HG02610 (cell line): Measurements from ENCODE around the gene SYCN.
"Not testable (repeated sequence)": the region's sequence is repeated elsewhere in the genome, so short reads cannot be mapped to it uniquely, and the experiment has no call there.

Experiments used
- ATAC-seq: cut with Tn5 transposase; IDR thresholded peaks from one replicate; pipeline ENCODE4 v1.9.1; 2021; ENCODE audit warnings: mild to moderate bottlenecking, moderate library complexity; ENCODE audit not compliant: unreplicated experiment

The SYCN gene

DNA sequence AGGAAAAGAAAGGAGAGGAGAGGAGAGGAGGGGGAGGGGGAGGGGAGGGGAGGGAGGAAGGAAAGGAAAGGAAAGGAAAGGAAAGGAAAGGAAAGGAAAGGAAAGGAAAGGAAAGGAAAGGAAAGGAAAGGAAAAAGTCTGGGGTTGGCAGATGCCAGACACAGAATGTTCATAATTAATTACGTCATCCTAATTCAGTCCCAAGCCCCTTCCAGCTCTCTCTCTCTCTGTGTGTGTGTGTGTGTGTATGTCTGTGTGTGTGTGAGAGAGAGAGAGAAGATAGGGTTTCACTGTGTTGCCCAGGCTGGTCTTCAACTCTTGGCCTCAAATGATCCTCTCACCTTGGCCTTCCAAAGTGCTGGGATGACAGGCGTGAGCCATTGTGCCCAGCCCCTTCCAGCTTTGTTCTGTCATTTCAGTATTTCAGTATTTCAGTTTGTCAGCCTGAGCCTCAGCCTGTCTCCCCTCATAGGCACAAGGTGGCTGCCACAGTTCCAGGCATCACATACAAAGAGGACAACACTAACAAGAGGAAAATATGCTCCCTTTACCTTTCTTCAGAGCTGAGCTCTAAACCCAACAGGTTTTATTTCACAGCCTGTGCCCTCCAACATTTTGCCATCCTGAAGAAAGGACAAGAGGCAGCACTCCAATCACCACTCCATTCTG is 26.2 kb upstream of the SYCN start:
- no peak for ATAC-seq

DNA sequence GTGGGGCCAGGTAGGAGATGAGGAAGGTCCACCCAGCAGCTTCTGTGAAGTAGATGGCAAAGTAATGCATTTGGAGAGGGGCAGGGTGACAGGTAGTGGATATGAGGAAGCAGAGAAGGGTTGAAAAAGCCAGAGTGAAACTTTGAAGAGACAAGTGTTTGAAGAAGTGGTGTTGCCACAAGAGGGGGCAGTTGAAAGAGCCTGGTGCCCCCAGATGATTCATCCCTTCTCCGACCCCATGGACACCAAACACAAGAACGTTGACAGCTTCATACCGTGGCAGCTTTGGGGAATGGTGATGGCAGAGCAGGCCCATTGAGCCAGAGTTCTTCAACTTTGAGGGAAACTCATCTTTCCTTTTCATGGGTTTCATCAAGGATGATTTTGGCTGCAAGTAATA is 20.8 kb upstream of the SYCN start:
- ATAC-seq = no peak

DNA sequence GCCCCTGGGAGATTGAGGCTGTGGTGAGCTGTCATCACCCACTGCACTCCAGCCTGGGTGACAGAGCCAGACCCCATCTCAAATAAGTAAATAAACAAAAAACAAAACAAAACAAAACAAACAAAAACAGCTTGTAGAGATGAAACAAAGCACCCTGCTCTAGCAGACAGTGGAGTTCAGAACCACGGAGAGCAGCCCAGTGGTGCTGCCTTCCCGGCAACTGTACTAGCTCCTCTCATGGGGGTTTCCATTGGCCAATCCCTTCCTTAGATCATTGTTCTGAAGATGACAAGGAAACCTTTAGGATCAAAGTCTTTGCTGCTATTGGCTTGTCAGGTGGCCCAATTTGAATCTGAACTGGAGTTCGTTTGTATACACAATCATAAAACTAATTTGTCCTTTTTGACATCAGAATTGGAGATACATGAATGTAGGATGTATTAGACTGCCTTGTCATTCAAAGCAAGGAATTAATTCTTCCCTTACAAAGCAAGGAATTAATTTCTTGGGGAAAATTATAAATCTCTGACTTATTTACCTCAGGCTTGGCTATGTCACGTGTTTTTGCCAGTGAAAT is 19.7 kb upstream of the SYCN start:
- no peak for ATAC-seq

DNA sequence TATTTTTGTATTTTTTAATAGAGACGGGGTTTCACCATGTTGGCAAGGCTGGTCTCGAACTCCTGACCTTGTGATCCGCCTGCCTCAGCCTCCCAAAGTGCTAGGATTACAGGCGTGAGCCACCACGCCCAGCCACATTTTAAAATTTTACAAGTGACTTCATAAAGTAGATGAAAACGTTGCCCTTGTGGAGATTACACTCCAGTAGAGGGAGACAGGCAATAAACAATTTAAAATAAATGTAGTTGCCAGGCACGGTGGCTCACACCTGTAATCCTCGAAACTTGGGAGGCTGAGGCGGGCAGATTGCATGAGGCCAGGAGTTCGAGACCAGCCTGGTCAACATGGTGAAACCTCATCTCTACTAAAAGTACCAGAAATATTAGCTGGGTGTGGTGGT is 15.0 kb upstream of the SYCN start:
- not testable (repeated sequence) for ATAC-seq

DNA sequence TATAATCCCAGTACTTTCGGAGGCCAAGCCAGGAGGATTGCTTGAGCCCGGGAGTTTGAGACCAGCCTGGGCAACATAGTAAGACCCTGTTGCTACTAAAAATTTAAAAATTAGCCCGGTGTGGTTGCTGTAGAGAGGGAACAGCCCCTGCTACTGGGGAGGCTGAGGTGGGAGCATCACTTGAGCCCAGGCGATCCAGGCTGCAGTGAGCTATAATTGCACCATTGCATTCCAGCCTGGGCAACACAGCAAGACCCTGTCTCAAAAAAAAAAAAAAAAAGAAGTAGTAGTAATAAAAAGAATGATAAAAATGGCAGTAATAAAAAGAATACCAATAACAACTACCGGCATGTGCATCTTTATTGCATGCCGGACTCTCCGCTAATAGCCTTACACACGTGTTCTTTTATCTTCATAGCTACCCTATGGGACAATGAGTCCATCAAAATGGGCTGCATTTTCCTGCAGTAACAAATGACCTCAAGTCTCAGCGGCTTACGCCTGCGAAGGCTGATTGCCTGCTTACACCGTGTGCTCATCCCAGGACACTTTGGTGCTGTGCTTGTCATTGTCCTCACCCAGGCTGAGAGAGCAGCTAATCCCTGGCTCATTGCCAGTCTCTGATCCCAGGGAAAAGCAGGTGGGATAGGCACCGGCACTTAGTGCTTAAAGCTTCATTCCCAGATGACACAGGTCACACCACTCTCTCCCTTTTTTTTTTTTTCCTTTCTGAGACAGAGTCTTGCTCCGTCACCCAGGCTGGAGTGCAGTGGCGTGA is 14.4 kb upstream of the SYCN start:
- ATAC-seq = no peak

DNA sequence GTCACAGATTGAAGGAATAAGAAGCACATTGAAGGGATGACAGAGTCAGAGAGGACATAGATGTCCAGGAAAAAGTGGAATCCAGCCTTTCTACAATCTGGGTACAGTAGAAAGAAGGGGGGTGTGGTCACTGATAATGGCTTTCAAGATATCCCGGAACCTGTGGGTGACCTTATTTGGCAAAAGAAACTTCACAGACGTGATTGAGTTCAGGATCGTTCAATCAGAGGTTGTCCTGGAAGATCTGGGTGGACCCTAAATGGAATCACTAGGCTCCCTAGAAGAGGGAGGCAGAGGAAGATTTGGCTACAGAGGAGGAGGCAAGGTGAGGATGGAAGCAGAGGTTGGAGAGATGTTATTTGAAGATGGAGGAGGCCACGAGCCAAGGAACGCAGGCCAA is 13.0 kb upstream of the SYCN start:
- ATAC-seq = no peak

DNA sequence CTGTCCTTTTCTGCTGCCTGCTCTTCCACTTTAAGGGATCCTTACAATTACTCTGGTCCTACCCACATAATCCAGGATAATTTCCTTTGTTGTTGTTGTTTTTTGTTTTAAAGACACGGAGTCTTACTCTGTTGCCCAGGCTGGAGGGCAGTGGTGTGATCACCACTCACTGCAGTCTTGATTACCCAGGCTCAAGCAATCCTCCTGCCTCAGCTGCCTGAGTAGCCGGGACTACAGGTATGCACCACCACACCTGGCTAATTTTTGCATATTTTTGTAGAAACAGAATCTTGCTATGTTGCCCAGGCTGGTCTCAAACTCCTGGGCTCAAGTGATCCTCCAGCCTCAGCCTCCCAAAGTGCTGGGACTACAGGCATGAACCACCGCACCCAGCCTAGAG is 11.3 kb upstream of the SYCN start:
- not testable (repeated sequence) for ATAC-seq

DNA sequence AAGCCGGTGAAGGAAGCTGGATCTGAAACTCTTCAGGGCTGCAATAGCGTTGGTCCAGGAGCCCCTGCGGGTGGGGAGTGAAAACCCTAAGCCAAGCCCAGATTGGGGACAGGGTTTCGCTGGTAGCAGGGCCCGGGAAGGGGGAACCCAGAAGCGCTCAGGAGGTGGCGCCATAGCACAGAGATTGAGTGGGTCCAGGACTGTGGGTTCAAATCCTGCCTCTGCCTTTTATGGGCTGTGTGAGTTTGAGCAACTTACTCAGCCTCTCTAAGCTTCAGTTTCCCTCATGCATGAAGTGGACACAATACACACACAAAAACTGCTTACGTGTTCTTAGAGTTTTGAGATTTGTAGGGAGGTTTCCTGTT is 8.3 kb upstream of the SYCN start:
- no peak for ATAC-seq

DNA sequence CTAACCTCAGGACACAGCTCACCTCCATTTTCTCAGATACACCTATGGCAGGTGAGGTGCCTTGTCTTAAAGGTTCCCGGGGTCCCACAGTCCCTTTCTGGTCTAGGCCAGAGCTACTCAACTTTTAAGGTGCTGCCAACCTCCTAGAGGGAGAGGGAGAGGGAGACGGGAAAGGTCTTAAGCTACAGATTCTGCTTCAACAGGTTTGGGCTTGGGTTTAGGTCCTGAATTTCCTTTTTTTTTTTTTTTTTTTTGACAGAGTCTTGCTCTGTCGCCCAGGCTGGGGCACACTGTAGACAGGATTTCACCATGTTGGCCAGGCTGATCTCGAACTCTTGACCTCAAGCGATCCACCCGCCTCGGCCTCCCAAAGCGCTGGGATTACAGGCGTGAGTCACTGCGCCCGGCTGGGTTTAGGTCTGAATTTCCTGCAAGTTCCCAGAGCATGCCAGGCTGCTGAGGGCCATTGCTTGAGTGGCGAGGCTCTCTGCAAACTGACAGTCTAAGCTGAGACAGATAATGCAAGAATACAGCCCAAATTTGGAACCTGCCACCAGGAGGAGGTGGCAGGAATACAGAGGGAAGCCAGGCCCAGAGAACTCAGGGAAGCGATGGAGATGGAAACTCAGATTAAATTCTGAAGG is 7.8 kb upstream of the SYCN start:
- ATAC-seq = no peak

DNA sequence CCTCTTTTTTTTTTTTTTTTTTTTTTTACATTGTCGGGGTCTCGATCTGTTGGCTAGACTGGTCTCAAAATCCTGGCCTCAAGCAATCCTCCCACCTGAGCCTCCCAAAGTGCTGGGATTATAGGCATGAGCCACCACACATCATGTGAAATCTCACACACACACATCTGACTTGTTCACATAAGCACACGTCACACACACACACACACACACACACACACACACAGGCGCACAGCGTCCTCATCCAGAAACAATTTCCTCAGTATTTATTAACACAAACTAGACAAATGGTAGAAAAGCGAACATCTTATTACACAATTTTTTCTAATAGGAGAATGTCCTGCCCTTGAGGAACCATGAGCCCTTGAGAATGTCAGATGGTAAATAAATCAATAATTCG is 5.1 kb upstream of the SYCN start:
- no peak for ATAC-seq

DNA sequence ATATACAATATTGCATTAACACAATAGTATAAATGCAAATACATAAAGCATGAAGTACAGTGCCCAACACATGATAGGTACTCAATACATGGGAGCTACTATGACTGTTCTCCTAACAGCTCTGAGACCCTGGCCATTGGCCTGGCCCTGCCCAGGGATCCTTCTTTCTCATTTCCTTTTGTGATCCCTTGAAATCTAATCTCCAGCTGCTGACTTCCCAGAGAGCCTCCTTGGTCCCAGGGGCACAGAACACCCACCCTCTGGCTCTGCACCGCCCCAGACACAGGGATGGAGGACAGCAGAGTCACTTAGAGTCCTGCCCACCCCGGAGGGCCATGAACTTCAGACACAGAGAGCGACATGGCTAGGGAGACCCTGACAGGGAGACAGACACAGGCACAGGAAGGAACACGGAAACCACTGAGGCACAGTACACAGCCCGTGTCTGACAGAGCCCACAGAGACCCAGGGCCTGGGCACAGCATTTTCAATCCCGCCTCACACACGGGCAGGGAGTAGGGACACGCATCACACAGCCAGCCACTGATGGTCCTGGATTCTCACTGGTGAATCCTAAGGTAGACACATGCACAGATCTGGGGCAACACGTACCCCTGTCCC is 4.2 kb upstream of the SYCN start:
- no peak for ATAC-seq

DNA sequence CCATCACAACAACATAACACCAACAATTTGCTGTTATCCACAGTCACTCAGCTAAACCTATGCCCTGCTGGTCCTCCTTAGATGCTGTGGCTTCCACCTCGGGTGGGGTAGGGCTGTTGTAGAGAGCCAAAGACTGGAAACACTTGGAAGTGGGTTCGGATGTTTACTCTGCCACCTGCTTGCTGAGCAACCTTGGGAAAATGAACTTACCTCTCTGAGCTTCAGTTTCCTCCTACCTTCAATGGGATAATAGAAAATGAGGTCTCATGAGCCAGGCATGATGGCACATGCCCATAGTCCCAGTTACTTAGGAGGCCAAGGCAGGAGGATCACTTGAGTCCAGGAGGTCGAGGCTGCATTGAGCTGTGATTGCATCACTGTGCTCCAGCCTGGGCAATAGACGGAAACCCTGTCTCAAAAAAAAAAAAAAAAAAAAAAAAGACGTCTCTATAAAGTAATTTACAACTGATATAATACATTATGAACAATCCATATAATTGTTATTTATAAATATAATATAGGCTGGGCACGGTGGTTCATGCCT is 3.3 kb upstream of the SYCN start:
- ATAC-seq = no peak

DNA sequence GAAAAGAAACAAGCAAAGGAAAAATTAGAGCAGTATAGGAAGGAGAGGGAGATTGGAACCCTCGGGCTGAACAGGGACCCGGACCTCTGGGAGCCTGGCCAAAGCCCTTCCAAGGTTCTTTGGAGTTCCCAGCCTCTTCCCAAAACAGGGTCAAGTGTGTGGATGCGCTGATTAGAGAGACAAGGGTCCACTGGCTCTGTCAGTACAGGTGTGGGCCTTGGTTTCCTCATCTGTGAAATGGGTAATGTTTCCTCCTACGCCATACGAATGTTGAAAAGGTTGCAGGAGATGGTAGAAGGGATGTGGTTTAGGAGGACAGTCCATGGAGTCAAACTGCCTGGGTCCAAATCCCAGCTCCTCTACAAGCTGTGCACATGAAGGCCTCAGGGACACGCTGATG is 2.1 kb upstream of the SYCN start:
- ATAC-seq = no peak

DNA sequence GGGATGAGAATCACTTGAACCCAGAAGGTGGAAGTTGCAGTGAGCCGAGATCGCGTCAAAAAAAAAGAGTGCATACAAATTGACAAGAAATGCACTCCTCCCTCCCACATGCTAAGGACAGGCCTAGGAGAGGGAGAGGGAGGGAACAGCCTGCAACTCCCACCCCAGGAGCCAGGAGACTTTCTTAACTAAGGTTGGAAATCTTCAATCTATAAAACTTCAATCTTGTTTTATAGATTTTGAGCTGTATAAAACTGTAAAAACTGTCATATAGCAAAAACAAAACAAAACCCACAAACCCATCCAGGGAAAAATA is 1.3 kb upstream of the SYCN start:
- ATAC-seq = no peak

DNA sequence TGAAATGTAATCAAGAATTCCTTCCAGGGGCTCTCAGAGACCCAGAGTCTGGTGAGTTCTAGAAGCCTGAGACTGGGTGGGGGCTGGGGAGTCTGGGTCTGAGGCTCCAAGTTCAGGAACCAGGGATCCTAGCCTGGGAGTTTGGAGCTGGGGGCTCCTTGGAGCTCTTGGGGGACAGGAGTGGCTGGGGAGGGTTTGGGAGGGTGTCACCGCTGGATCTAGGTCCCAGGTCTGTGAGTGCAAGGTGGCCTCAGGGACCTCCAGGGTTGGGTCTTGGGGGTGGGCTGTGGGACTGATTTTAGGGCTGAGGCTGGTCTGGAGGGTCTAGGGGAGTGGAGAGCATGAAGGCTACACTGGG is 1.1 kb downstream of the SYCN start:
- no peak for ATAC-seq

DNA sequence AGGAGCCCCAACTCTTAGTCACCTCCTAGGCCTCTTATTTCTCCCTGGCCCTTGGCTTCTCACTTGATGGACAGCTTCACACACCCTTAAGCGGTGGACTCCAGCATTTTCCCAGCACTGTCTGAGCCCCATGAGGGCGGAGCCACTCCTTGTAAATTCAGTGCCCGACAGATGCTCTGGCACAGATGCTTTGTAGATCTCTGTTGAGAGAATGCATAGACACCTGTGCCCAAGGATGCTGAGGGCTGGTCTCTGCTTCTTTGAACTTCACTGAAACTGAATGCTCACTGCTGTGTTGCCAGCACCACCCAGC is 3.3 kb downstream of the SYCN start:
- ATAC-seq = no peak

DNA sequence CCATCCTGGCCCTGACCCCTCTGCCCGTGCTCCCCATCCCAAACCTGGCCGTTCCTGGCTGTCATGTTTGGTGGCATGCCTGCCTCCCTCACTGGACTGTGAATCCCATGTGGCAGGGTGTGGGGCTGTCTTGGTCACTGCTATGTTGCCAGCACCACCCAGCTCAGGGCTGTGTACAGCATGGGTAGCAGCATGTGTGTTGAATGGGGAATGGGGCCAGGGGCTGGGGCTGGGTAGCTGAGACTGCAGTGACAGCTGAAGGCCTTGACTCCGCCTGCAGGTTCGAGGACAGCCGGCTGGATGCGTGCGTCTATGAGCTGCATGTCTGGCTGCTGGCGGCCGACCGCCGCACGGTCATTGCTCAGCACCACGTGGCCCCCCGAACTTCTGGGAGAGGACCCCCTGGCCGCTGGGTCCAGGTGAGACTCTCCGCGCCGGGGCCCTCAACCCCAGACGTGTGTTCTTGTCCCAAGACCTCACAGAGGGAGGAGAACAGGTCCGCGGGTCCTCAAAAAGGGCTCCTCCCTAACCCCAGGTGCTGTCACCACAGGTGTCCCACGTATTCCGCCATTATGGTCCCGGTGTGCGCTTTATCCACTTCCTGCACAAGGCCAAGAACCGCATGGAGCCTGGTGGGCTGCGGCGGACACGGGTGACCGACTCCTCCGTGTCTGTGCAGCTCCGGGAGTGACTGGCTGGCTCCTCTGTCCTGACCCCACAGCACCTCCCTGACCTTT is 3.8 kb downstream of the SYCN start:
- no peak for ATAC-seq

DNA sequence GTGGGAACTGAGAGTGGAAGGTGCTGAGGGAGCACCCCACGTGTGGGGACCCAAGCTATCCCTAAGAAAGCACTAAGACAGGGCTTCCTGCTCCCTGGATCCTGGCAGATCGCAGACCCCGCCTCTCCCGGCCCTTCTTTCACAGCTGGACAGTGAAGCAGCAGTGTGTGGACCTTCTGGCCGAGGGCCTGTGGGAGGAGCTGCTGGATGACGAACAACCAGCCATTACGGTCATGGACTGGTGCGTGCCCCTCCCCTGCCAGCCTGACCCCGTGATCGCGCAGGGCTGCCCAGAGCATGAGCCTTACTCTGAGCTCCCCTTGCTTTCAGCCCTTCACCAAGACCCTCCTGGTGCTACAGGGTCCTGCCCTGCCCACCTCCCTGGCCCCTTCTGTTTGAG is 5.0 kb downstream of the SYCN start:
- no peak for ATAC-seq

DNA sequence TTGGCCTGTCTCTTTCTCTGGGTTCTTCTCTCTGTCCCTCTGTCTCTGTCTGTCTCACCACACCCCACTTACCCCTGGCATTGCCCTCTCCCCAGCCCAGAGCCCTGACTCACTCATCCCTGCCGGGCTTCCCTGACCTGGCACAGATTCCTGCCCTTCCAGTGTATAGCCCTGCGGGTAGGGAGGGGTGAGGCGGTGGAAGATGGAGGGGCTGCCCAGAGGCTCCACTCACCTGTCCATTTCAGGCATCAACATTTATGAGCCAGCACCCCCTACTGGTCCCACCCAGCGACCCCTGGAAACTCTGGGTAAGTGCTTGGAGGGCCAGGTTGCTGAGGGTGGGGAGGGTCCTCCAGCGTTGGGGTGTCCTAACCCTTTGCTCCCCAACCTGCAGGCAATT is 6.3 kb downstream of the SYCN start:
- no peak for ATAC-seq

DNA sequence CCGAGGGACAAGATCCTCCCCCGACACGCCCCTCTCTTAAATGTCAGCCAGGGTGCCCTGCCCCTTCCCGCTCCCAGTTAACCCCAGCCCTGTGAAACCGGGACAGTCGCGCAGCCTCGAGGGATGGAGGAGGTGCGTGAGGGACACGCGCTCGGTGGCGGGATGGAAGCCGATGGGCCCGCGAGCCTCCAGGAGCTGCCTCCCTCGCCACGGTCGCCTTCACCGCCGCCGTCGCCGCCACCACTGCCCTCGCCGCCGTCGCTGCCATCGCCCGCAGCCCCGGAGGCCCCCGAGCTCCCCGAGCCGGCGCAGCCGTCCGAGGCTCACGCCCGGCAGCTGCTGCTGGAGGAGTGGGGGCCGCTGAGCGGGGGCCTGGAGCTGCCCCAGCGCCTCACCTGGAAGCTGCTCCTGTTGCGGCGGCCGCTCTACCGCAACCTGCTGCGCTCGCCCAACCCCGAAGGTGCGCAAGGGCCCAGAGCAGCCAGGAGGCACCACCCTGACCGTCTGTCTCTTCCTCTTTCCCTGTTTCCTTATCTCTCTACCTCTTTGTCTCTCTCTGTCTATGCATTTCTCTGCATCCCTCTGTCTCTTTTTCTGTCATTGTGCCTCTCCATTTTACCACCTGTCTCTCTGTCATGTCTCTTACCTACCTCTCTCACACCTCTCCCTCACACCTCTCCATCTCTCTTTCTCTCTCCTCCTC is 7.1 kb downstream of the SYCN start, which contains the start of gene NCCRP1:
TSS of gene NCCRP1 (plus strand) at position 105 of the 703 bp plus-strand sequence. CDS start at position 124, 19 bp downstream.
- no peak for ATAC-seq
